Progenitor cell of endocrine pancreas (in vitro differentiated cells): Measurements from ENCODE around the gene SQSTM1. TPM values are rescaled to one million over a fixed set of nuclear protein-coding genes. Genes with fewer than 3 reads are reported as not detected.
A peak's percentile ranks its signal among the peaks of the same experiment; 100 is the strongest.

Source experiments
- DNase-seq: peaks from one replicate; pipeline ENCODE4 v3.0.0; 2021; ENCODE audit warnings: low spot score; ENCODE audit not compliant: unreplicated experiment
- H3K27ac Mint-ChIP-seq: 2 replicates; pipeline ENCODE4 v1.8.0; 2021; ENCODE audit warnings: mild to moderate bottlenecking, moderate library complexity, mixed read lengths
- H3K27me3 Mint-ChIP-seq: 2 replicates; pipeline ENCODE4 v1.8.0; 2021; ENCODE audit warnings: mixed read lengths
- H3K36me3 Mint-ChIP-seq: 2 replicates; pipeline ENCODE4 v1.8.0; 2022; ENCODE audit warnings: mixed read lengths; ENCODE audit not compliant: insufficient read depth
- H3K4me1 Mint-ChIP-seq: 2 replicates; pipeline ENCODE4 v1.8.0; 2021; ENCODE audit warnings: low read depth, mixed read lengths
- H3K4me3 Mint-ChIP-seq: 2 replicates; pipeline ENCODE4 v1.8.0; 2021; ENCODE audit warnings: low read depth, mild to moderate bottlenecking, moderate library complexity, mixed read lengths
- H3K9me3 Mint-ChIP-seq: 2 replicates; pipeline ENCODE4 v1.8.0; 2021; ENCODE audit warnings: low read depth, mixed read lengths
- total RNA-seq: library from RNA; stranded (reverse); gene quantifications from 2 replicates; pipeline ENCODE4 v1.2.1, GENCODE V29; 2021
- TF ChIP-seq, protein P1 (sequence below): fragments of 200-600 bp; sonication (generic); IDR thresholded peaks from one replicate; pipeline ENCODE4 v1.5.0; 2021; ENCODE audit warnings: antibody characterized with exemption, mild to moderate bottlenecking; ENCODE audit not compliant: unreplicated experiment

SQSTM1 gene
- total RNA-seq, 1 donor from 2014 or later = 113 TPM

- Mint-ChIP-seq H3K9me3 (no peaks in the 10 kb centered on the region), H3K27me3 (no peaks in the 10 kb centered on the region), H3K36me3 (peaks cover 22% of the 10 kb centered on the region), H3K27ac (no peak overlapping the region), H3K4me3 (no peak overlapping the region), H3K4me1 (no peaks in the 10 kb centered on the region)
- no peak for DNase-seq
- TF ChIP-seq, protein P1, sequence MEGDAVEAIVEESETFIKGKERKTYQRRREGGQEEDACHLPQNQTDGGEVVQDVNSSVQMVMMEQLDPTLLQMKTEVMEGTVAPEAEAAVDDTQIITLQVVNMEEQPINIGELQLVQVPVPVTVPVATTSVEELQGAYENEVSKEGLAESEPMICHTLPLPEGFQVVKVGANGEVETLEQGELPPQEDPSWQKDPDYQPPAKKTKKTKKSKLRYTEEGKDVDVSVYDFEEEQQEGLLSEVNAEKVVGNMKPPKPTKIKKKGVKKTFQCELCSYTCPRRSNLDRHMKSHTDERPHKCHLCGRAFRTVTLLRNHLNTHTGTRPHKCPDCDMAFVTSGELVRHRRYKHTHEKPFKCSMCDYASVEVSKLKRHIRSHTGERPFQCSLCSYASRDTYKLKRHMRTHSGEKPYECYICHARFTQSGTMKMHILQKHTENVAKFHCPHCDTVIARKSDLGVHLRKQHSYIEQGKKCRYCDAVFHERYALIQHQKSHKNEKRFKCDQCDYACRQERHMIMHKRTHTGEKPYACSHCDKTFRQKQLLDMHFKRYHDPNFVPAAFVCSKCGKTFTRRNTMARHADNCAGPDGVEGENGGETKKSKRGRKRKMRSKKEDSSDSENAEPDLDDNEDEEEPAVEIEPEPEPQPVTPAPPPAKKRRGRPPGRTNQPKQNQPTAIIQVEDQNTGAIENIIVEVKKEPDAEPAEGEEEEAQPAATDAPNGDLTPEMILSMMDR = no peak
These were observed 44.2 kb upstream of the SQSTM1 start for GRCh38 chr5:179776411-179776938.

- Mint-ChIP-seq H3K36me3 (peaks cover 20% of the 10 kb centered on the region), H3K4me3 (no peak overlapping the region), H3K27ac (no peak overlapping the region), H3K4me1 (no peaks in the 10 kb centered on the region), H3K27me3 (no peaks in the 10 kb centered on the region), H3K9me3 (no peaks in the 10 kb centered on the region)
- TF ChIP-seq, protein P1 = no peak
- DNase-seq = no peak
These were observed 43.2 kb upstream of the SQSTM1 start for GRCh38 chr5:179777456-179777855.

- Mint-ChIP-seq H3K4me3 (no peak overlapping the region), H3K36me3 (peaks cover 18% of the 10 kb centered on the region), H3K27ac (no peak overlapping the region), H3K27me3 (no peaks in the 10 kb centered on the region), H3K9me3 (no peaks in the 10 kb centered on the region), H3K4me1 (no peaks in the 10 kb centered on the region)
- DNase-seq = no peak
- TF ChIP-seq, protein P1 = no peak
These were observed 42.8 kb upstream of the SQSTM1 start for GRCh38 chr5:179777909-179778308.

DNA sequence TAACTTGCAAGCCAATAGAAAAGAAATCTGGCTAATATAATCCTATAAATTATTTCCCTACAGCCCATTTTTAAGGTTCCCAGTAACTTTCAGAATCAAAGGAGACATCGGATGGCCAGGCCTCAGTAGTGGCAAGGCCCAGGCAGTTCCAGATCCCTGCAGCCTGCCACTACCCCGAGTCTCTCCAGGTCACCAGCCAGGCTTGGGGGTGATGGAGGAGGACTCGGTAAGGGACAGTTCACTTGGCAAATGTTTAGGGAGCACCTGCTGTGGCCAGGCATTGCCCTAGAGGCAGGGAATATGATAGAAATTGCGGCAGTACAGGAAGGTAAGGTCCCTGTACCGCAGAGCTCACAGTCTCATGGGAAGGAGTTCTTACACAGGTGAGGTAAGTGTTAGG is 42.1 kb upstream of the SQSTM1 start:
- DNase-seq = no peak
- Mint-ChIP-seq H3K27me3 (no peaks in the 10 kb centered on the region), H3K9me3 (no peaks in the 10 kb centered on the region), H3K27ac (peak overlapping the region; percentile 36), H3K4me1 (no peaks in the 10 kb centered on the region), H3K4me3 (no peak overlapping the region), H3K36me3 (peaks cover 14% of the 10 kb centered on the region)
- TF ChIP-seq, protein P1 = no peak

DNA sequence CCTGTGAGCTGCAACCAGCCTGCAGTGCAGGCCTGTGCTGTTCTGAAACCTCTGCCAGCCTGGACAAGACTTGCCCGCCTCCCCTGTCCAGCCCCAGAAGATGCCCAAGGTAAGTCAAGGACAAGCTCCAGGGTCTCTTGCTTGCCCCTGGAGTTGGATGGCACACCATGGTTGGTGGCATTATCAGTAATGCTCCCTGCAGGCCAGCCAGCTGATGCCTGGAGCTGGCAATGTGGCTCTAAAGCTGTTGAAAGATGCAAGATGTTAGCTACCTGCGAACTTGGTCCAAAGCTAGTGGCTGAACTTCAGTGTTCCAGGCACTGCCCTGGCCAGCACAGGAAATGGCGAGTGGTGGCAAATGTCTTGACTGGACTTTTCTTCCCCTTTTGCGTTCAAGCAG is 40.9 kb upstream of the SQSTM1 start:
- Mint-ChIP-seq H3K9me3 (no peaks in the 10 kb centered on the region), H3K27ac (peak overlapping the region; percentile 65), H3K4me3 (no peak overlapping the region), H3K36me3 (peaks cover 14% of the 10 kb centered on the region), H3K4me1 (no peaks in the 10 kb centered on the region), H3K27me3 (no peaks in the 10 kb centered on the region)
- TF ChIP-seq, protein P1 = no peak
- DNase-seq = no peak
